Fibroblast of lung (primary cell): ENCODE results near the gene PDE9A.

ENCODE experiments used
- EZH2 ChIP-seq: IDR thresholded peaks from 2 replicates; pipeline ENCODE4 v1.5.1; 2012; ENCODE audit warnings: low read length, control low read depth, mild to moderate bottlenecking; ENCODE audit errors: missing control alignments
- TF ChIP-seq, protein P1 (sequence below), 2 donors: IDR thresholded peaks in 1 of 2; conservative IDR thresholded peaks in 1 of 2; 1 replicate in 1 of 2; 2 replicates in 1 of 2; pipeline ENCODE4 v1.5.1; 2011 to 2012; ENCODE audit warnings: low read length in 2 of 2, control low read depth in 1 of 2, inconsistent platforms in 1 of 2, low read depth in 1 of 2, mild to moderate bottlenecking in 1 of 2

- TF ChIP-seq EZH2: no peak
- TF ChIP-seq, protein P1, sequence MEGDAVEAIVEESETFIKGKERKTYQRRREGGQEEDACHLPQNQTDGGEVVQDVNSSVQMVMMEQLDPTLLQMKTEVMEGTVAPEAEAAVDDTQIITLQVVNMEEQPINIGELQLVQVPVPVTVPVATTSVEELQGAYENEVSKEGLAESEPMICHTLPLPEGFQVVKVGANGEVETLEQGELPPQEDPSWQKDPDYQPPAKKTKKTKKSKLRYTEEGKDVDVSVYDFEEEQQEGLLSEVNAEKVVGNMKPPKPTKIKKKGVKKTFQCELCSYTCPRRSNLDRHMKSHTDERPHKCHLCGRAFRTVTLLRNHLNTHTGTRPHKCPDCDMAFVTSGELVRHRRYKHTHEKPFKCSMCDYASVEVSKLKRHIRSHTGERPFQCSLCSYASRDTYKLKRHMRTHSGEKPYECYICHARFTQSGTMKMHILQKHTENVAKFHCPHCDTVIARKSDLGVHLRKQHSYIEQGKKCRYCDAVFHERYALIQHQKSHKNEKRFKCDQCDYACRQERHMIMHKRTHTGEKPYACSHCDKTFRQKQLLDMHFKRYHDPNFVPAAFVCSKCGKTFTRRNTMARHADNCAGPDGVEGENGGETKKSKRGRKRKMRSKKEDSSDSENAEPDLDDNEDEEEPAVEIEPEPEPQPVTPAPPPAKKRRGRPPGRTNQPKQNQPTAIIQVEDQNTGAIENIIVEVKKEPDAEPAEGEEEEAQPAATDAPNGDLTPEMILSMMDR (conservative IDR thresholded peaks at IDR 0.05 in 1 of 2, IDR thresholded peaks at IDR 0.05 in 1 of 2; ENCODE audit: low read depth in 1 of 2, low read length in 2 of 2): no peak
Observed at GRCh38 chr21:42666925-42667324, 13.5 kb downstream of the PDE9A start.
